GM18861 (cell line): ENCODE measurements around the gene SP110.
"Not testable (repeated sequence)": the region's sequence is repeated elsewhere in the genome, so short reads cannot be mapped to it uniquely, and the experiment has no call there.

Experiments used
- ATAC-seq: cut with Tn5 transposase; IDR thresholded peaks from one replicate; pipeline ENCODE4 v1.9.1; 2021; ENCODE audit not compliant: unreplicated experiment

The SP110 gene

GRCh38 chr2:230129343-230129742, 90.4 kb downstream of the SP110 start:
- no peak for ATAC-seq

- no peak for ATAC-seq
Observed at GRCh38 chr2:230128623-230129342, 91.0 kb downstream of the SP110 start.

GRCh38 chr2:230127195-230127594, 92.6 kb downstream of the SP110 start:
- ATAC-seq: no peak

GRCh38 chr2:230124757-230125431, 94.9 kb downstream of the SP110 start:
- ATAC-seq: no peak

GRCh38 chr2:230124235-230124634, 95.5 kb downstream of the SP110 start:
- ATAC-seq: no peak

- not testable (repeated sequence) for ATAC-seq
Observed at GRCh38 chr2:230120376-230120775, 99.4 kb downstream of the SP110 start.

GRCh38 chr2:230119827-230120226, 100.0 kb downstream of the SP110 start:
- not testable (repeated sequence) for ATAC-seq
